ENCODE results near the gene GNRHR. TPM values are rescaled to one million over a fixed set of nuclear protein-coding genes. Genes with fewer than 3 reads are reported as not detected.
"Not testable (repeated sequence)": the region's sequence is repeated elsewhere in the genome, so short reads cannot be mapped to it uniquely, and the experiment has no call there.

GNRHR gene
- polyA plus RNA-seq, 10 donors = 0.09 to 0.80 (median 0.31) TPM

- peak in 2 of 3 donors; percentile 5 to 28 for DNase-seq
Measured at GRCh38 chr4:67727124-67727850, 26.9 kb downstream of the GNRHR start.

GRCh38 chr4:67725981-67726380, 28.2 kb downstream of the GNRHR start:
- DNase-seq = no peak

GRCh38 chr4:67725132-67725531, 29.1 kb downstream of the GNRHR start:
- DNase-seq = no peak

GRCh38 chr4:67723949-67724348, 30.2 kb downstream of the GNRHR start:
- DNase-seq = no peak

GRCh38 chr4:67723341-67723740, 30.8 kb downstream of the GNRHR start:
- no peak for DNase-seq

- peak in 1 of 3 donors; percentile 26 for DNase-seq
Measured at GRCh38 chr4:67721770-67722597, 32.2 kb downstream of the GNRHR start.

GRCh38 chr4:67721315-67721769, 32.8 kb downstream of the GNRHR start:
- DNase-seq = no peak

GRCh38 chr4:67719953-67720617, 34.1 kb downstream of the GNRHR start:
- DNase-seq = no peak

- DNase-seq = no peak
Measured at GRCh38 chr4:67718848-67719247, 35.3 kb downstream of the GNRHR start.

- DNase-seq = no peak
Measured at GRCh38 chr4:67717586-67717985, 36.6 kb downstream of the GNRHR start.

GRCh38 chr4:67714955-67715354, 39.2 kb downstream of the GNRHR start:
- no peak for DNase-seq

- DNase-seq = no peak
Measured at GRCh38 chr4:67714248-67714583, 40.0 kb downstream of the GNRHR start.

- DNase-seq = no peak
Measured at GRCh38 chr4:67713529-67714247, 40.5 kb downstream of the GNRHR start.

- no peak for DNase-seq
Measured at GRCh38 chr4:67712650-67713528, 41.3 kb downstream of the GNRHR start.

- no peak for DNase-seq
Measured at GRCh38 chr4:67712000-67712625, 42.1 kb downstream of the GNRHR start.

GRCh38 chr4:67706682-67707081, 47.5 kb downstream of the GNRHR start:
- not testable (repeated sequence) for DNase-seq

GRCh38 chr4:67704843-67705242, 49.3 kb downstream of the GNRHR start:
- DNase-seq = no peak

GRCh38 chr4:67702166-67702565, 52.0 kb downstream of the GNRHR start:
- no peak for DNase-seq

- DNase-seq = no peak
Measured at GRCh38 chr4:67701517-67701850, 52.7 kb downstream of the GNRHR start.

GRCh38 chr4:67700738-67701516, 53.3 kb downstream of the GNRHR start, which contains the start of gene UBA6:
Gene UBA6, minus strand, starts transcription at chr4:67701155. Its CDS starts 36 bp downstream, at chr4:67701119.
- DNase-seq = peak; percentile 95 to 97 (median 96)
